ENCODE results near the gene CIAPIN1.

GRCh38 chr16:57489229-57489628 is 42.0 kb upstream of the CIAPIN1 start:
- TF ChIP-seq POLR2A (IDR thresholded peaks at IDR 0.05) (no peak), POLR2AphosphoS5 (IDR thresholded peaks at IDR 0.05) (no peak)
- TF ChIP-seq, protein P1, sequence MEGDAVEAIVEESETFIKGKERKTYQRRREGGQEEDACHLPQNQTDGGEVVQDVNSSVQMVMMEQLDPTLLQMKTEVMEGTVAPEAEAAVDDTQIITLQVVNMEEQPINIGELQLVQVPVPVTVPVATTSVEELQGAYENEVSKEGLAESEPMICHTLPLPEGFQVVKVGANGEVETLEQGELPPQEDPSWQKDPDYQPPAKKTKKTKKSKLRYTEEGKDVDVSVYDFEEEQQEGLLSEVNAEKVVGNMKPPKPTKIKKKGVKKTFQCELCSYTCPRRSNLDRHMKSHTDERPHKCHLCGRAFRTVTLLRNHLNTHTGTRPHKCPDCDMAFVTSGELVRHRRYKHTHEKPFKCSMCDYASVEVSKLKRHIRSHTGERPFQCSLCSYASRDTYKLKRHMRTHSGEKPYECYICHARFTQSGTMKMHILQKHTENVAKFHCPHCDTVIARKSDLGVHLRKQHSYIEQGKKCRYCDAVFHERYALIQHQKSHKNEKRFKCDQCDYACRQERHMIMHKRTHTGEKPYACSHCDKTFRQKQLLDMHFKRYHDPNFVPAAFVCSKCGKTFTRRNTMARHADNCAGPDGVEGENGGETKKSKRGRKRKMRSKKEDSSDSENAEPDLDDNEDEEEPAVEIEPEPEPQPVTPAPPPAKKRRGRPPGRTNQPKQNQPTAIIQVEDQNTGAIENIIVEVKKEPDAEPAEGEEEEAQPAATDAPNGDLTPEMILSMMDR (IDR thresholded peaks at IDR 0.05) = no peak

Measured in suprapubic skin (tissue), 4 donors.